ENCODE data around the gene PRR33. TPM values are rescaled to one million over a fixed set of nuclear protein-coding genes. Genes with fewer than 3 reads are reported as not detected.

Gene PRR33
- total and polyA plus RNA-seq, 10 of the 15 experiments (the other 5 are each of a cell fraction or from before 2014, with no cell fraction given): 0.02 to 1.0 (median 0.38) TPM; not detected in 6

GRCh38 chr11:1920909-1921573 is 29.3 kb upstream of the PRR33 start:
- SMC1A ChIA-PET (ENCODE audit: uncharacterized antibody, unreplicated experiment): interaction anchor here (1.0 kb wide), 1 partner anchor 88 kb away, joined by 3 read pairs; no protein-coding TSS in a partner anchor
- RAD21 ChIA-PET (ENCODE audit: unreplicated experiment): interaction anchor here (1.1 kb wide), 1 partner anchor 88 kb away, joined by 3 read pairs; no protein-coding TSS in a partner anchor
- Histone ChIP-seq H4K20me1 (ENCODE audit: control insufficient read depth, insufficient read depth) (no peaks in the 10 kb centered on the region), H3K4me1 (ENCODE audit: control insufficient read depth, insufficient read depth, low read length) (no peaks in the 10 kb centered on the region), H3K79me2 (ENCODE audit: control insufficient read depth, insufficient read depth, low read length) (no peaks in the 10 kb centered on the region), H3K4me2 (ENCODE audit: control insufficient read depth, insufficient read depth) (no peak overlapping the region), H3K27me3 (replicated peaks in 1 of 2; ENCODE audit: control insufficient read depth in 2 of 2, insufficient read depth in 2 of 2, low read length in 1 of 2) (no peaks in the 10 kb centered on the region; a peak in 1 of 4 replicates), H3K27ac (ENCODE audit: control insufficient read depth, insufficient read depth) (no peak overlapping the region), H3K9me3 (replicated peaks; ENCODE audit: control insufficient read depth, insufficient read depth, low read length) (no peaks in the 10 kb centered on the region), H3K4me3 (no peak overlapping the region), H2AFZ (ENCODE audit: control insufficient read depth, low read depth, low read length) (no peak overlapping the region), H3K9ac (ENCODE audit: control insufficient read depth, insufficient read depth, low read length) (no peak overlapping the region), H3K36me3 (ENCODE audit: control insufficient read depth in 2 of 2, insufficient read depth in 2 of 2, low read length in 1 of 2) (no peaks in the 10 kb centered on the region)
- ATAC-seq: no peak
- intact Hi-C loops (cut with micrococcal nuclease; ENCODE audit: unreplicated experiment) (no loop called here), in situ Hi-C loops (cut with MboI) (no loop called here)
- DNase-seq (ENCODE audit: low read depth, low spot score): no peak
- no TSS peak for BruUV-seq (replicated peaks)
- FAIRE-seq: no peak
- POLR2A ChIA-PET: no interaction called here
- 26% methylated on average over 21 of the region's 21 CpGs for WGBS (ENCODE audit: insufficient coverage, insufficient replicate concordance, low lambda C conversion rate, missing lambda C conversion rate)
- CTCF ChIA-PET: interaction anchor here (0.6 to 2.0 kb wide), 6 partner anchors 8 to 268 kb away, joined by 3 to 9 read pairs (median 4); no protein-coding TSS in a partner anchor
- TF ChIP-seq MYC (IDR thresholded peaks at IDR 0.05; ENCODE audit: insufficient read depth, insufficient read length, insufficient replicate concordance, low read length, severe bottlenecking) (no peak), NR2F1 (conservative IDR thresholded peaks at IDR 0.05) (no peak), EED (IDR thresholded peaks at IDR 0.05; ENCODE audit: low read depth) (no peak), ZBED1 (IDR thresholded peaks at IDR 0.05; ENCODE audit: borderline replicate concordance) (no peak), ZNF207 (IDR thresholded peaks at IDR 0.05; ENCODE audit: borderline replicate concordance) (no peak)

- H3K27me3 ChIP-seq (replicated peaks in 1 of 2; ENCODE audit: control insufficient read depth in 2 of 2, insufficient read depth in 2 of 2, low read length in 1 of 2): no peaks in the 10 kb centered on the region
- no peak overlapping the region for H3K4me3 ChIP-seq
- H3K27ac ChIP-seq (ENCODE audit: control insufficient read depth, insufficient read depth): no peak overlapping the region
- H3K9me3 ChIP-seq (replicated peaks; ENCODE audit: control insufficient read depth, insufficient read depth, low read length): no peaks in the 10 kb centered on the region
- H2AFZ ChIP-seq (ENCODE audit: control insufficient read depth, low read depth, low read length): no peak overlapping the region
- ChIA-PET CTCF (interaction anchor here (1.1 kb wide), 1 partner anchor 72 kb away, joined by 4 read pairs; no protein-coding TSS in a partner anchor), RAD21 (ENCODE audit: unreplicated experiment) (no interaction called here), SMC1A (ENCODE audit: uncharacterized antibody, unreplicated experiment) (no interaction called here), POLR2A (no interaction called here)
- no peaks in the 10 kb centered on the region for H3K36me3 ChIP-seq (ENCODE audit: control insufficient read depth in 2 of 2, insufficient read depth in 2 of 2, low read length in 1 of 2)
- H3K79me2 ChIP-seq (ENCODE audit: control insufficient read depth, insufficient read depth, low read length): no peaks in the 10 kb centered on the region
- no peaks in the 10 kb centered on the region for H4K20me1 ChIP-seq (ENCODE audit: control insufficient read depth, insufficient read depth)
- no peak for FAIRE-seq
- no peaks in the 10 kb centered on the region for H3K4me1 ChIP-seq (ENCODE audit: control insufficient read depth, insufficient read depth, low read length)
- H3K9ac ChIP-seq (ENCODE audit: control insufficient read depth, insufficient read depth, low read length): no peak overlapping the region
- in situ Hi-C loops (cut with MboI) (no loop called here), intact Hi-C loops (cut with micrococcal nuclease; ENCODE audit: unreplicated experiment) (no loop called here)
- WGBS (ENCODE audit: insufficient coverage, insufficient replicate concordance, low lambda C conversion rate, missing lambda C conversion rate): 54% methylated on average over 23 of the region's 25 CpGs
- H3K4me2 ChIP-seq (ENCODE audit: control insufficient read depth, insufficient read depth): no peak overlapping the region
- no peak for DNase-seq (ENCODE audit: low read depth, low spot score)
- no TSS peak for BruUV-seq (replicated peaks)
- no peak for ATAC-seq
- TF ChIP-seq SIX5 (IDR thresholded peaks at IDR 0.05; ENCODE audit: low read depth, low read length, severe bottlenecking): no peak
- TF ChIP-seq SUPT20H (IDR thresholded peaks at IDR 0.05; ENCODE audit: borderline replicate concordance, control insufficient read depth, low read depth, low read length): no peak
- TF ChIP-seq USF1 (IDR thresholded peaks at IDR 0.05; ENCODE audit: borderline replicate concordance, extremely low read length, insufficient read depth, low read depth, low read length): no peak
- no peak for TF ChIP-seq BACH1 (IDR thresholded peaks at IDR 0.05; ENCODE audit: borderline replicate concordance)
- TF ChIP-seq ZBTB4 (CRISPR knock-in tag; IDR thresholded peaks at IDR 0.05): no peak
- no peak for TF ChIP-seq BHLHE40 (IDR thresholded peaks at IDR 0.05; ENCODE audit: borderline replicate concordance in 1 of 2, low read depth in 2 of 2, low read length in 1 of 2)
Measured at GRCh38 chr11:1920128-1920908, 28.6 kb upstream of the PRR33 start.
